Measurements from ENCODE around the gene QRICH2.

Gene QRICH2

GRCh38 chr17:76337413-76337777 lies 29.3 kb upstream of the QRICH2 start:
- TF ChIP-seq CTCF (IDR thresholded peaks at IDR 0.05; ENCODE audit: insufficient read depth, low read depth, low read length, missing control alignments): no peak
- no peak overlapping the region for H3K4me3 ChIP-seq (ENCODE audit: low read depth, low read length)
- no peak for DNase-seq (ENCODE audit: low read depth)

GRCh38 chr17:76336756-76337412 lies 28.8 kb upstream of the QRICH2 start:
- no peak overlapping the region for H3K4me3 ChIP-seq (ENCODE audit: low read depth, low read length)
- no peak for DNase-seq (ENCODE audit: low read depth)
- no peak for TF ChIP-seq CTCF (IDR thresholded peaks at IDR 0.05; ENCODE audit: insufficient read depth, low read depth, low read length, missing control alignments)

GRCh38 chr17:76335716-76336381 lies 27.8 kb upstream of the QRICH2 start:
- H3K4me3 ChIP-seq (ENCODE audit: low read depth, low read length): no peak overlapping the region
- TF ChIP-seq CTCF (IDR thresholded peaks at IDR 0.05; ENCODE audit: insufficient read depth, low read depth, low read length, missing control alignments): no peak
- no peak for DNase-seq (ENCODE audit: low read depth)

- H3K4me3 ChIP-seq (ENCODE audit: low read depth, low read length): no peak overlapping the region
- TF ChIP-seq CTCF (IDR thresholded peaks at IDR 0.05; ENCODE audit: insufficient read depth, low read depth, low read length, missing control alignments): no peak
- no peak for DNase-seq (ENCODE audit: low read depth)
Measured at GRCh38 chr17:76333673-76334505, 25.8 kb upstream of the QRICH2 start.

- DNase-seq (ENCODE audit: low read depth): no peak
- no peak for TF ChIP-seq CTCF (IDR thresholded peaks at IDR 0.05; ENCODE audit: insufficient read depth, low read depth, low read length, missing control alignments)
- H3K4me3 ChIP-seq (ENCODE audit: low read depth, low read length): no peak overlapping the region
Measured at GRCh38 chr17:76331083-76331482, 23.0 kb upstream of the QRICH2 start.

GRCh38 chr17:76329664-76330063 lies 21.6 kb upstream of the QRICH2 start:
- TF ChIP-seq CTCF (IDR thresholded peaks at IDR 0.05; ENCODE audit: insufficient read depth, low read depth, low read length, missing control alignments): no peak
- no peak overlapping the region for H3K4me3 ChIP-seq (ENCODE audit: low read depth, low read length)
- no peak for DNase-seq (ENCODE audit: low read depth)

All from GM12865 (cell line).